ENCODE measurements around the gene PTK6. TPM values are rescaled to one million over a fixed set of nuclear protein-coding genes. Genes with fewer than 3 reads are reported as not detected.
A peak's percentile ranks its signal among the peaks of the same experiment; 100 is the strongest.

The PTK6 gene
- polyA plus RNA-seq, 4 donors, result 0.56 to 87.0 (median 47.5) TPM

GRCh38 chr20:63495741-63496595 lies 41.2 kb downstream of the PTK6 start:
- H3K4me3 ChIP-seq (ENCODE audit: low read depth in 1 of 3, low read length in 3 of 3), result no peak overlapping the region
- WGBS, 3 donors, result 19 to 24% (median 22%) methylated on average over 42 to 48 of the region's 48 CpGs
- no peak overlapping the region for H3K27ac ChIP-seq (ENCODE audit: low read depth in 1 of 3, low read length in 2 of 3)
- peaks cover 7 to 51% (median 13%) of the 10 kb centered on the region in 3 donors for H3K27me3 ChIP-seq (ENCODE audit: control insufficient read depth in 3 of 3, insufficient read depth in 3 of 3, low read length in 3 of 3)
- H3K9me3 ChIP-seq (ENCODE audit: control insufficient read depth in 2 of 2, insufficient read depth in 1 of 2, low read depth in 1 of 2, low read length in 1 of 2), result no peaks in the 10 kb centered on the region
- H3K4me1 ChIP-seq (ENCODE audit: control insufficient read depth in 3 of 3, insufficient read depth in 2 of 3, low read depth in 1 of 3, low read length in 2 of 3), result peaks cover 0 to 9% (median 0%) of the 10 kb centered on the region in 3 donors
- FAIRE-seq (no peak), DNase-seq (peak; percentile 57 to 72)
- no peaks in the 10 kb centered on the region for H3K36me3 ChIP-seq (ENCODE audit: control insufficient read depth in 3 of 3, insufficient read depth in 2 of 3, low read depth in 1 of 3, low read length in 3 of 3)

GRCh38 chr20:63495167-63495720 lies 41.9 kb downstream of the PTK6 start:
- FAIRE-seq (no peak), DNase-seq (no peak)
- Histone ChIP-seq H3K36me3 (ENCODE audit: control insufficient read depth in 3 of 3, insufficient read depth in 2 of 3, low read depth in 1 of 3, low read length in 3 of 3) (no peaks in the 10 kb centered on the region), H3K27me3 (ENCODE audit: control insufficient read depth in 3 of 3, insufficient read depth in 3 of 3, low read length in 3 of 3) (peaks cover 7 to 45% (median 11%) of the 10 kb centered on the region in 3 donors), H3K27ac (ENCODE audit: low read depth in 1 of 3, low read length in 2 of 3) (no peak overlapping the region), H3K9me3 (ENCODE audit: control insufficient read depth in 2 of 2, insufficient read depth in 1 of 2, low read depth in 1 of 2, low read length in 1 of 2) (no peaks in the 10 kb centered on the region), H3K4me1 (ENCODE audit: control insufficient read depth in 3 of 3, insufficient read depth in 2 of 3, low read depth in 1 of 3, low read length in 2 of 3) (peaks cover 0 to 9% (median 0%) of the 10 kb centered on the region in 3 donors), H3K4me3 (ENCODE audit: low read depth in 1 of 3, low read length in 3 of 3) (no peak overlapping the region)
- 59 to 85% (median 74%) methylated on average over 7 to 8 of the region's 8 CpGs for WGBS, 3 donors

- DNase-seq (no peak), FAIRE-seq (no peak)
- WGBS, 3 donors, result 67 to 83% (median 72%) methylated on average over 49 to 51 of the region's 51 CpGs
Observed at GRCh38 chr20:63494420-63495166, 42.6 kb downstream of the PTK6 start.

GRCh38 chr20:63494084-63494419 lies 43.1 kb downstream of the PTK6 start:
- no peak overlapping the region for H3K4me3 ChIP-seq (ENCODE audit: low read depth in 1 of 3, low read length in 3 of 3)
- DNase-seq (no peak), FAIRE-seq (no peak)
- no peaks in the 10 kb centered on the region for H3K9me3 ChIP-seq (ENCODE audit: control insufficient read depth in 2 of 2, insufficient read depth in 1 of 2, low read depth in 1 of 2, low read length in 1 of 2)
- H3K27ac ChIP-seq (ENCODE audit: low read depth in 1 of 3, low read length in 2 of 3), result no peak overlapping the region
- H3K4me1 ChIP-seq (ENCODE audit: control insufficient read depth in 3 of 3, insufficient read depth in 2 of 3, low read depth in 1 of 3, low read length in 2 of 3), result peaks cover 0 to 6% (median 0%) of the 10 kb centered on the region in 3 donors
- WGBS, 3 donors, result 68 to 83% (median 81%) methylated on average over 7 of the region's 7 CpGs
- peaks cover 9 to 36% (median 11%) of the 10 kb centered on the region in 3 donors for H3K27me3 ChIP-seq (ENCODE audit: control insufficient read depth in 3 of 3, insufficient read depth in 3 of 3, low read length in 3 of 3)
- no peaks in the 10 kb centered on the region for H3K36me3 ChIP-seq (ENCODE audit: control insufficient read depth in 3 of 3, insufficient read depth in 2 of 3, low read depth in 1 of 3, low read length in 3 of 3)

More at GRCh38 chr20:63494420-63495166, 42.6 kb downstream of the PTK6 start:
- Histone ChIP-seq H3K27ac (ENCODE audit: low read depth in 1 of 3, low read length in 2 of 3) (no peak overlapping the region), H3K4me1 (ENCODE audit: control insufficient read depth in 3 of 3, insufficient read depth in 2 of 3, low read depth in 1 of 3, low read length in 2 of 3) (peaks cover 0 to 9% (median 0%) of the 10 kb centered on the region in 3 donors), H3K27me3 (ENCODE audit: control insufficient read depth in 3 of 3, insufficient read depth in 3 of 3, low read length in 3 of 3) (peaks cover 7 to 38% (median 11%) of the 10 kb centered on the region in 3 donors), H3K4me3 (ENCODE audit: low read depth in 1 of 3, low read length in 3 of 3) (no peak overlapping the region), H3K36me3 (ENCODE audit: control insufficient read depth in 3 of 3, insufficient read depth in 2 of 3, low read depth in 1 of 3, low read length in 3 of 3) (no peaks in the 10 kb centered on the region), H3K9me3 (ENCODE audit: control insufficient read depth in 2 of 2, insufficient read depth in 1 of 2, low read depth in 1 of 2, low read length in 1 of 2) (no peaks in the 10 kb centered on the region)

- H3K4me1 ChIP-seq (ENCODE audit: control insufficient read depth in 3 of 3, insufficient read depth in 2 of 3, low read depth in 1 of 3, low read length in 2 of 3), result peaks cover 0 to 6% (median 0%) of the 10 kb centered on the region in 3 donors
- H3K27ac ChIP-seq (ENCODE audit: low read depth in 1 of 3, low read length in 2 of 3), result no peak overlapping the region
- 49 to 60% (median 53%) methylated on average over 13 of the region's 13 CpGs for WGBS, 3 donors
- no peak for DNase-seq
- H3K27me3 ChIP-seq (ENCODE audit: control insufficient read depth in 3 of 3, insufficient read depth in 3 of 3, low read length in 3 of 3), result peaks cover 10 to 40% (median 16%) of the 10 kb centered on the region in 3 donors
- H3K9me3 ChIP-seq (ENCODE audit: control insufficient read depth in 2 of 2, insufficient read depth in 1 of 2, low read depth in 1 of 2, low read length in 1 of 2), result no peaks in the 10 kb centered on the region
- FAIRE-seq, result no peak
- no peaks in the 10 kb centered on the region for H3K36me3 ChIP-seq (ENCODE audit: control insufficient read depth in 3 of 3, insufficient read depth in 2 of 3, low read depth in 1 of 3, low read length in 3 of 3)
- H3K4me3 ChIP-seq (ENCODE audit: low read depth in 1 of 3, low read length in 3 of 3), result no peak overlapping the region
Observed at GRCh38 chr20:63493563-63494020, 43.6 kb downstream of the PTK6 start.

GRCh38 chr20:63492982-63493381 lies 44.2 kb downstream of the PTK6 start:
- H3K4me1 ChIP-seq (ENCODE audit: control insufficient read depth in 3 of 3, insufficient read depth in 2 of 3, low read depth in 1 of 3, low read length in 2 of 3), result peaks cover 0 to 6% (median 0%) of the 10 kb centered on the region in 3 donors
- H3K36me3 ChIP-seq (ENCODE audit: control insufficient read depth in 3 of 3, insufficient read depth in 2 of 3, low read depth in 1 of 3, low read length in 3 of 3), result no peaks in the 10 kb centered on the region
- peaks cover 11 to 36% (median 12%) of the 10 kb centered on the region in 3 donors for H3K27me3 ChIP-seq (ENCODE audit: control insufficient read depth in 3 of 3, insufficient read depth in 3 of 3, low read length in 3 of 3)
- H3K27ac ChIP-seq (ENCODE audit: low read depth in 1 of 3, low read length in 2 of 3), result no peak overlapping the region
- DNase-seq (no peak), FAIRE-seq (no peak)
- no peaks in the 10 kb centered on the region for H3K9me3 ChIP-seq (ENCODE audit: control insufficient read depth in 2 of 2, insufficient read depth in 1 of 2, low read depth in 1 of 2, low read length in 1 of 2)
- no peak overlapping the region for H3K4me3 ChIP-seq (ENCODE audit: low read depth in 1 of 3, low read length in 3 of 3)
- 89 to 92% (median 89%) methylated on average over 9 to 14 of the region's 14 CpGs for WGBS, 3 donors

- peaks cover 0 to 6% (median 0%) of the 10 kb centered on the region in 3 donors for H3K4me1 ChIP-seq (ENCODE audit: control insufficient read depth in 3 of 3, insufficient read depth in 2 of 3, low read depth in 1 of 3, low read length in 2 of 3)
- DNase-seq, result no peak
- no peak for FAIRE-seq
- no peaks in the 10 kb centered on the region for H3K36me3 ChIP-seq (ENCODE audit: control insufficient read depth in 3 of 3, insufficient read depth in 2 of 3, low read depth in 1 of 3, low read length in 3 of 3)
- H3K9me3 ChIP-seq (ENCODE audit: control insufficient read depth in 2 of 2, insufficient read depth in 1 of 2, low read depth in 1 of 2, low read length in 1 of 2), result no peaks in the 10 kb centered on the region
- no peak overlapping the region for H3K4me3 ChIP-seq (ENCODE audit: low read depth in 1 of 3, low read length in 3 of 3)
- peaks cover 8 to 35% (median 12%) of the 10 kb centered on the region in 3 donors for H3K27me3 ChIP-seq (ENCODE audit: control insufficient read depth in 3 of 3, insufficient read depth in 3 of 3, low read length in 3 of 3)
- WGBS, 3 donors, result 89 to 94% (median 90%) methylated on average over 2 of the region's 2 CpGs
- H3K27ac ChIP-seq (ENCODE audit: low read depth in 1 of 3, low read length in 2 of 3), result no peak overlapping the region
Observed at GRCh38 chr20:63492518-63492917, 44.7 kb downstream of the PTK6 start.

- Histone ChIP-seq H3K27me3 (ENCODE audit: control insufficient read depth in 3 of 3, insufficient read depth in 3 of 3, low read length in 3 of 3) (peaks cover 8 to 32% (median 12%) of the 10 kb centered on the region in 3 donors), H3K4me1 (ENCODE audit: control insufficient read depth in 3 of 3, insufficient read depth in 2 of 3, low read depth in 1 of 3, low read length in 2 of 3) (peaks cover 0 to 6% (median 0%) of the 10 kb centered on the region in 3 donors), H3K9me3 (ENCODE audit: control insufficient read depth in 2 of 2, insufficient read depth in 1 of 2, low read depth in 1 of 2, low read length in 1 of 2) (no peaks in the 10 kb centered on the region), H3K36me3 (ENCODE audit: control insufficient read depth in 3 of 3, insufficient read depth in 2 of 3, low read depth in 1 of 3, low read length in 3 of 3) (no peaks in the 10 kb centered on the region), H3K27ac (ENCODE audit: low read depth in 1 of 3, low read length in 2 of 3) (no peak overlapping the region), H3K4me3 (ENCODE audit: low read depth in 1 of 3, low read length in 3 of 3) (no peak overlapping the region)
- WGBS, 3 donors, result 52 to 63% (median 60%) methylated on average over 4 of the region's 4 CpGs
- DNase-seq (no peak), FAIRE-seq (no peak)
Observed at GRCh38 chr20:63491635-63492230, 45.4 kb downstream of the PTK6 start.

Data from small intestine (tissue), 7 donors.